Fibroblast of lung (primary cell): ENCODE data around the gene SNCG. TPM values are rescaled to one million over a fixed set of nuclear protein-coding genes. Genes with fewer than 3 reads are reported as not detected.

Source experiments
- polyA plus RNA-seq, 2 donors: library from polyadenylated mRNA; depleted of rRNA in 1 of 2; stranded (reverse) in 1 of 2; unstranded in 1 of 2; fragments of >200 nt; gene quantifications; 2 replicates each; pipeline ENCODE4 v1.2.1, GENCODE V29; 2011 to 2012; ENCODE audit warnings: missing spikeins in 1 of 2
- total RNA-seq: library from RNA; depleted of rRNA; stranded (reverse); fragments of >200 nt; gene quantifications from 2 replicates; pipeline ENCODE4 v1.2.1, GENCODE V29; 2014

Gene SNCG
- total and polyA plus RNA-seq, 2 donors (not counting 1 experiment from before 2014, with no cell fraction given), result 21.3 to 34.4 TPM

Other genes starting within 250 kb of the SNCG start
- 53.7 and 61.8 TPM in 2 replicates for gene BMPR1A, start 202.0 kb upstream of the SNCG start, total RNA-seq
- gene BMPR1A, start 202.0 kb upstream of the SNCG start, polyA plus RNA-seq, result 49.1 and 52.8 TPM in 2 replicates
- 0.77 and 2.1 TPM in 2 replicates for gene MMRN2, start 984 bp upstream of the SNCG start, total RNA-seq
- gene MMRN2, start 984 bp upstream of the SNCG start, polyA plus RNA-seq, result 1.5 and 2.2 TPM in 2 replicates
- gene ADIRF, start 9.9 kb downstream of the SNCG start, total RNA-seq, result 119 and 142 TPM in 2 replicates
- gene ADIRF, start 9.9 kb downstream of the SNCG start, polyA plus RNA-seq, result 39.4 and 172 TPM in 2 replicates
- not detected in 2 replicates for gene FAM25A, start 61.7 kb downstream of the SNCG start, total RNA-seq
- not detected in 2 replicates for gene FAM25A, start 61.7 kb downstream of the SNCG start, polyA plus RNA-seq
- 286 and 327 TPM in 2 replicates for gene GLUD1, start 136.2 kb downstream of the SNCG start, total RNA-seq
- gene GLUD1, start 136.2 kb downstream of the SNCG start, polyA plus RNA-seq, result 130 and 146 TPM in 2 replicates
- gene SHLD2, start 136.6 kb downstream of the SNCG start, total RNA-seq, result 21.6 and 26.2 TPM in 2 replicates
- 20.3 and 26.3 TPM in 2 replicates for gene SHLD2, start 136.6 kb downstream of the SNCG start, polyA plus RNA-seq